ENCODE results near the gene NAV2. TPM values are rescaled to one million over a fixed set of nuclear protein-coding genes. Genes with fewer than 3 reads are reported as not detected.
A peak's percentile ranks its signal among the peaks of the same experiment; 100 is the strongest.
"Not testable (repeated sequence)": the region's sequence is repeated elsewhere in the genome, so short reads cannot be mapped to it uniquely, and the experiment has no call there.

Gene NAV2
- total RNA-seq, 1 experiment from 2014 or later = 1.8 TPM

GRCh38 chr11:20056950-20057943, 344.6 kb downstream of the NAV2 start:
- no peak for DNase-seq (ENCODE audit: low read depth)

- DNase-seq (ENCODE audit: low read depth) = no peak
These were observed 346.3 kb downstream of the NAV2 start for GRCh38 chr11:20058749-20059458.

GRCh38 chr11:20059587-20060021, 347.0 kb downstream of the NAV2 start:
- no peak for DNase-seq (ENCODE audit: low read depth)

- no peak for DNase-seq (ENCODE audit: low read depth)
These were observed 347.5 kb downstream of the NAV2 start for GRCh38 chr11:20060181-20060580.

GRCh38 chr11:20060647-20061205, 348.1 kb downstream of the NAV2 start:
- DNase-seq (ENCODE audit: low read depth) = no peak

- no peak for DNase-seq (ENCODE audit: low read depth)
These were observed 349.1 kb downstream of the NAV2 start for GRCh38 chr11:20061776-20062175.

GRCh38 chr11:20064961-20065405, 352.3 kb downstream of the NAV2 start:
- no peak for DNase-seq (ENCODE audit: low read depth)

GRCh38 chr11:20065406-20065805, 352.8 kb downstream of the NAV2 start:
- DNase-seq (ENCODE audit: low read depth) = no peak

- no peak for DNase-seq (ENCODE audit: low read depth)
These were observed 353.6 kb downstream of the NAV2 start for GRCh38 chr11:20066013-20066782.

GRCh38 chr11:20066783-20067156, 354.1 kb downstream of the NAV2 start:
- no peak for DNase-seq (ENCODE audit: low read depth)

- DNase-seq (ENCODE audit: low read depth) = no peak
These were observed 355.0 kb downstream of the NAV2 start for GRCh38 chr11:20067665-20068064.

- DNase-seq (ENCODE audit: low read depth) = no peak
These were observed 356.1 kb downstream of the NAV2 start for GRCh38 chr11:20068691-20069090.

- DNase-seq (ENCODE audit: low read depth) = peak; percentile 58
These were observed 357.8 kb downstream of the NAV2 start for GRCh38 chr11:20070459-20070858.

GRCh38 chr11:20075627-20076026, 363.0 kb downstream of the NAV2 start:
- DNase-seq (ENCODE audit: low read depth) = no peak

GRCh38 chr11:20078846-20079245, 366.2 kb downstream of the NAV2 start:
- no peak for DNase-seq (ENCODE audit: low read depth)

GRCh38 chr11:20080032-20080685, 367.5 kb downstream of the NAV2 start:
- DNase-seq (ENCODE audit: low read depth) = no peak

GRCh38 chr11:20081336-20081735, 368.7 kb downstream of the NAV2 start:
- DNase-seq (ENCODE audit: low read depth) = no peak

GRCh38 chr11:20083877-20084276, 371.2 kb downstream of the NAV2 start:
- not testable (repeated sequence) for DNase-seq (ENCODE audit: low read depth)

- no peak for DNase-seq (ENCODE audit: low read depth)
These were observed 372.5 kb downstream of the NAV2 start for GRCh38 chr11:20084921-20085814.

GRCh38 chr11:20085918-20086317, 373.3 kb downstream of the NAV2 start:
- DNase-seq (ENCODE audit: low read depth) = no peak

Data from Daoy (cell line).